SU-DHL-6 (cell line): Measurements from ENCODE around the gene DOC2B.

Experiments used
- EZH2phosphoT487 ChIP-seq: fragments of 200-600 bp; sonication (generic), shearing (Covaris generic); conservative IDR thresholded peaks from 2 replicates; pipeline ENCODE4 v1.6.1; 2018; ENCODE audit warnings: mild to moderate bottlenecking, antibody characterized with exemption, low read length, moderate library complexity, mixed read lengths
- TF ChIP-seq, protein P1 (sequence below): fragments of 200-600 bp; sonication (generic); IDR thresholded peaks from one replicate; pipeline ENCODE4 v1.5.1; 2017; ENCODE audit warnings: antibody characterized with exemption, mild to moderate bottlenecking, low read length, moderate library complexity; ENCODE audit not compliant: insufficient read depth, poor library complexity, severe bottlenecking

DNA sequence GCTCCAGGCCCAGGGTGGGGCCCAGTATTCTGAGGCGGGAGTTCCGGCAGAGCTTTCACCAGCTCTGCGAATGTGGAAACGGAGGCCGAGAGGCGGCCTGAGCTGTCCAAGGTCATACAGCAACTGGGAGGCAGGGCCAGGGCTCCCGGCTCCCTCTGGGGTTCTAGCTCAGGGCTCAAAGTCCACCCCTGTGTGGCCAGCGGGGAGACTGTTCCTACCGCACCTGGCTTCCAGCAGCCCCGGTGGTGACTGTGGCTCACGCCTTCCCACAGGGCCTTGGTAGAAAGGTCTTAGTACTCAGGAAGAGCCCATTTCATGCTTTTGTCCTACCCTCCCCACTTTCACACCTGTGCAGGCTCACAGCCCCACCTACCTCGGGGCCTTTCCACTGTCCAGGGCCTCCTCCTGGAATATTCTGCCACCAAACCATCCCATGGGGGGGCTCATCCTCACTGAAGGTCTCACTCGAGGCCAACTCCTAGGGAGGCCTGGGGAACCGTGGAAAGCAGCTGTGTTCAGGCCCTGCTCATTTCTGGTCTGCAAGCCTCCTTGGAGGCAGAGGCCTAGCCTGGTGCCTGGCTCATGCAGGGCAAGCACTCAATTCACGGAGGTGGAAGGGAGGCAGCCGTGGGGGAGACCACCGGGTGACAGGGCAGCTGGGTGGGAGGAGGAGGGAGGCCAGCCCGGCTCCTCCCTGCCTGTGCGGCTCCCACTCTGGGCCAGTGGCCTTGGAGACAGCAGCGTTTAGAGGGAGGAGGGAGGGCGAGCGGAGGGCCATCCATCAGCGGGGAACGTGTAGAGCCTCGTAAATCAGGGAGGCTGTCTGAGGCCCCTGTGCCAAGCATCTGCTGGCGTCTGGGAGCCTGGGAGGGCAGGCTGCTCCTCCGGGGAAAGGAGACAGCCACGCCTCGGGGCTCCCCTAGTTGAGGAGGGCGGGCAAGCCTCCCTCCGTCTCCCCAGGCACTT, 12.7 kb upstream of the DOC2B start:
- TF ChIP-seq, protein P1, sequence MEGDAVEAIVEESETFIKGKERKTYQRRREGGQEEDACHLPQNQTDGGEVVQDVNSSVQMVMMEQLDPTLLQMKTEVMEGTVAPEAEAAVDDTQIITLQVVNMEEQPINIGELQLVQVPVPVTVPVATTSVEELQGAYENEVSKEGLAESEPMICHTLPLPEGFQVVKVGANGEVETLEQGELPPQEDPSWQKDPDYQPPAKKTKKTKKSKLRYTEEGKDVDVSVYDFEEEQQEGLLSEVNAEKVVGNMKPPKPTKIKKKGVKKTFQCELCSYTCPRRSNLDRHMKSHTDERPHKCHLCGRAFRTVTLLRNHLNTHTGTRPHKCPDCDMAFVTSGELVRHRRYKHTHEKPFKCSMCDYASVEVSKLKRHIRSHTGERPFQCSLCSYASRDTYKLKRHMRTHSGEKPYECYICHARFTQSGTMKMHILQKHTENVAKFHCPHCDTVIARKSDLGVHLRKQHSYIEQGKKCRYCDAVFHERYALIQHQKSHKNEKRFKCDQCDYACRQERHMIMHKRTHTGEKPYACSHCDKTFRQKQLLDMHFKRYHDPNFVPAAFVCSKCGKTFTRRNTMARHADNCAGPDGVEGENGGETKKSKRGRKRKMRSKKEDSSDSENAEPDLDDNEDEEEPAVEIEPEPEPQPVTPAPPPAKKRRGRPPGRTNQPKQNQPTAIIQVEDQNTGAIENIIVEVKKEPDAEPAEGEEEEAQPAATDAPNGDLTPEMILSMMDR = no peak
- TF ChIP-seq EZH2phosphoT487 = no peak
